Vagina (tissue), 2 donors: Measurements from ENCODE around the gene MAGEA8.

ENCODE experiments used
- CTCF ChIP-seq, 3 experiments: fragments of 450-650 bp in 2 of 3; fragments of 200-600 bp in 1 of 3; sonication (generic) in 1 of 3; IDR thresholded peaks; one replicate each; pipeline ENCODE4 v1.5.1; 2017 to 2019; ENCODE audit warnings: antibody characterized with exemption in 3 of 3, mild to moderate bottlenecking in 2 of 3, moderate library complexity in 2 of 3
- POLR2A ChIP-seq, 2 donors: fragments of 450-650 bp; IDR thresholded peaks; one replicate each; pipeline ENCODE4 v1.6.1; 2017; ENCODE audit warnings: antibody characterized with exemption in 2 of 2, mild to moderate bottlenecking in 2 of 2, moderate library complexity in 2 of 2
- POLR2AphosphoS5 ChIP-seq, 2 donors: sonication (generic); formaldehyde crosslinking; IDR thresholded peaks; one replicate each; pipeline ENCODE4 v1.9.0; 2017; ENCODE audit warnings: antibody characterized with exemption in 2 of 2, mild to moderate bottlenecking in 2 of 2, low read depth in 1 of 2; ENCODE audit not compliant: insufficient read depth in 1 of 2

- TF ChIP-seq POLR2AphosphoS5 (IDR thresholded peaks at IDR 0.05; ENCODE audit: insufficient read depth in 1 of 2, low read depth in 1 of 2) = no peak
- TF ChIP-seq CTCF (IDR thresholded peaks at IDR 0.05) = no peak
- TF ChIP-seq POLR2A (IDR thresholded peaks at IDR 0.05) = no peak
Observed at GRCh38 chrX:149837167-149837566, 43.8 kb upstream of the MAGEA8 start.
